Left hindlimb (tissue), 1 donor: Measurements from ENCODE around the gene HPS1.
"Not testable (repeated sequence)": the region's sequence is repeated elsewhere in the genome, so short reads cannot be mapped to it uniquely, and the experiment has no call there.

ENCODE experiments used
- DNase-seq: peaks from one replicate; pipeline ENCODE4 v3.0.0-alpha.2; 2018

The HPS1 gene

GRCh38 chr10:98384531-98385133 is 62.1 kb downstream of the HPS1 start:
- DNase-seq = no peak

GRCh38 chr10:98383869-98384268 is 62.9 kb downstream of the HPS1 start:
- no peak for DNase-seq

- DNase-seq = not testable (repeated sequence)
These were observed 63.5 kb downstream of the HPS1 start for GRCh38 chr10:98383134-98383667.

- no peak for DNase-seq
These were observed 64.0 kb downstream of the HPS1 start for GRCh38 chr10:98382691-98383101.

GRCh38 chr10:98380493-98381339 is 66.0 kb downstream of the HPS1 start:
- no peak for DNase-seq

GRCh38 chr10:98378722-98379121 is 68.0 kb downstream of the HPS1 start:
- DNase-seq = no peak

- DNase-seq = no peak
These were observed 69.2 kb downstream of the HPS1 start for GRCh38 chr10:98377536-98377935.

- no peak for DNase-seq
These were observed 69.7 kb downstream of the HPS1 start for GRCh38 chr10:98377001-98377400.

- DNase-seq = no peak
These were observed 70.2 kb downstream of the HPS1 start for GRCh38 chr10:98376485-98376884.

GRCh38 chr10:98374217-98374985 is 72.3 kb downstream of the HPS1 start:
- no peak for DNase-seq

- DNase-seq = no peak
These were observed 73.3 kb downstream of the HPS1 start for GRCh38 chr10:98373260-98374040.

GRCh38 chr10:98370831-98371820 is 75.6 kb downstream of the HPS1 start:
- DNase-seq = no peak

- no peak for DNase-seq
These were observed 76.9 kb downstream of the HPS1 start for GRCh38 chr10:98369801-98370200.

- DNase-seq = no peak
These were observed 78.1 kb downstream of the HPS1 start for GRCh38 chr10:98368644-98369043.

- peak; percentile 52 for DNase-seq
These were observed 78.9 kb downstream of the HPS1 start for GRCh38 chr10:98367604-98368451.
